A204.1 (cell line): ENCODE data around the gene SNRNP35.
"Not testable (repeated sequence)": the region's sequence is repeated elsewhere in the genome, so short reads cannot be mapped to it uniquely, and the experiment has no call there.

ENCODE experiments used
- FAIRE-seq: peaks from 2 replicates; lab custom pipeline; 2012; peaks lifted over from hg19 to GRCh38; lab: Jason Lieb, UNC

The SNRNP35 gene

GRCh38 chr12:123457980-123458779 is at the start of gene SNRNP35:
Gene SNRNP35, plus strand, starts transcription at chr12:123458139. Its CDS starts 7,402 bp downstream, at chr12:123465541.
- no peak for FAIRE-seq

GRCh38 chr12:123408619-123409018 is 49.3 kb upstream of the SNRNP35 start:
- FAIRE-seq, result not testable (repeated sequence)

- FAIRE-seq, result not testable (repeated sequence)
Measured at GRCh38 chr12:123409284-123410040, 48.5 kb upstream of the SNRNP35 start.

- FAIRE-seq, result no peak
Measured at GRCh38 chr12:123410041-123410412, 47.9 kb upstream of the SNRNP35 start.

GRCh38 chr12:123421314-123421713 is 36.6 kb upstream of the SNRNP35 start:
- no peak for FAIRE-seq

GRCh38 chr12:123427036-123427769 is 30.7 kb upstream of the SNRNP35 start:
- no peak for FAIRE-seq

- FAIRE-seq, result no peak
Measured at GRCh38 chr12:123428591-123428990, 29.3 kb upstream of the SNRNP35 start.

- FAIRE-seq, result not testable (repeated sequence)
Measured at GRCh38 chr12:123429101-123429500, 28.8 kb upstream of the SNRNP35 start.

- not testable (repeated sequence) for FAIRE-seq
Measured at GRCh38 chr12:123431951-123432817, 25.8 kb upstream of the SNRNP35 start.

- no peak for FAIRE-seq
Measured at GRCh38 chr12:123433615-123434014, 24.3 kb upstream of the SNRNP35 start.

GRCh38 chr12:123435636-123436016 is 22.3 kb upstream of the SNRNP35 start:
- FAIRE-seq, result no peak

- FAIRE-seq, result no peak
Measured at GRCh38 chr12:123436017-123436964, 21.6 kb upstream of the SNRNP35 start, which contains the start of gene RILPL2. Gene RILPL2, minus strand, starts transcription at chr12:123436684. Its CDS starts 264 bp downstream, at chr12:123436420.

- no peak for FAIRE-seq
Measured at GRCh38 chr12:123441523-123442164, 16.3 kb upstream of the SNRNP35 start.

- no peak for FAIRE-seq
Measured at GRCh38 chr12:123442774-123443173, 15.2 kb upstream of the SNRNP35 start.

GRCh38 chr12:123444092-123445026 is 13.6 kb upstream of the SNRNP35 start:
- FAIRE-seq, result no peak

GRCh38 chr12:123445388-123446332 is 12.3 kb upstream of the SNRNP35 start:
- FAIRE-seq, result no peak

GRCh38 chr12:123446333-123446713 is 11.6 kb upstream of the SNRNP35 start:
- no peak for FAIRE-seq
